HEK293 (cell line): ENCODE measurements around the gene CPE.

Experiments used
- CTCF ChIP-seq: fragments of 450-650 bp; formaldehyde crosslinking; IDR thresholded peaks from 2 replicates; pipeline ENCODE4 v1.5.1; 2016; ENCODE audit warnings: missing biosample characterization, missing genetic modification characterization
- HIC1 ChIP-seq: fragments of 450-650 bp; formaldehyde crosslinking; IDR thresholded peaks from 2 replicates; pipeline ENCODE4 v1.5.1; 2016; ENCODE audit warnings: missing biosample characterization, missing genetic modification characterization
- KLF10 ChIP-seq: fragments of 450-650 bp; IDR thresholded peaks from 2 replicates; pipeline ENCODE4 v1.5.1; 2018; ENCODE audit warnings: missing biosample characterization, mild to moderate bottlenecking, missing genetic modification characterization
- ZNF785 ChIP-seq: fragments of 450-650 bp; formaldehyde crosslinking; IDR thresholded peaks from 2 replicates; pipeline ENCODE4 v1.5.1; 2016; ENCODE audit warnings: missing biosample characterization, missing genetic modification characterization
- ZNF791 ChIP-seq: fragments of 450-650 bp; formaldehyde crosslinking; IDR thresholded peaks from 2 replicates; pipeline ENCODE4 v1.5.1; 2016; ENCODE audit warnings: missing biosample characterization, missing genetic modification characterization
- ZNF837 ChIP-seq: fragments of 450-650 bp; formaldehyde crosslinking; IDR thresholded peaks from 2 replicates; pipeline ENCODE4 v1.5.1; 2016; ENCODE audit warnings: missing biosample characterization, missing genetic modification characterization

GRCh38 chr4:165381821-165382373 is 3.1 kb downstream of the CPE start:
- no peak for TF ChIP-seq CTCF (tag by site-specific recombination)
- no peak for TF ChIP-seq ZNF837 (tag by site-specific recombination)
- TF ChIP-seq HIC1 (tag by site-specific recombination) = no peak
- TF ChIP-seq ZNF785 (tag by site-specific recombination) = no peak
- TF ChIP-seq KLF10 (tag by site-specific recombination) = no peak
- no peak for TF ChIP-seq ZNF791
